ENCODE results near the gene ADRA2A.

Gene ADRA2A

GRCh38 chr10:111109501-111110242, 32.8 kb downstream of the ADRA2A start:
- no peak overlapping the region for H3K27ac ChIP-seq (replicated peaks)
- no peaks in the 10 kb centered on the region for H3K27me3 ChIP-seq (ENCODE audit: insufficient read depth, poor library complexity, severe bottlenecking)
- TF ChIP-seq GABPA (IDR thresholded peaks at IDR 0.05; ENCODE audit: low read depth) (no peak), SPI1 (IDR thresholded peaks at IDR 0.05; ENCODE audit: borderline replicate concordance, low read depth) (no peak), CTCF (IDR thresholded peaks at IDR 0.05; ENCODE audit: insufficient read depth, low read length) (no peak), POLR2AphosphoS5 (IDR thresholded peaks at IDR 0.05; ENCODE audit: low read depth) (no peak), REST (IDR thresholded peaks at IDR 0.05; ENCODE audit: insufficient replicate concordance, low read depth) (no peak)
- no peak overlapping the region for H3K4me3 ChIP-seq (replicated peaks; ENCODE audit: insufficient read depth, low read length)
- DNase-seq (ENCODE audit: low read depth in 1 of 2, low spot score in 1 of 2), result no peak

- no peak for DNase-seq (ENCODE audit: low read depth in 1 of 2, low spot score in 1 of 2)
- no peak overlapping the region for H3K27ac ChIP-seq (replicated peaks)
- no peak for TF ChIP-seq REST (IDR thresholded peaks at IDR 0.05; ENCODE audit: insufficient replicate concordance, low read depth)
- TF ChIP-seq POLR2AphosphoS5 (IDR thresholded peaks at IDR 0.05; ENCODE audit: low read depth), result no peak
- no peak for TF ChIP-seq CTCF (IDR thresholded peaks at IDR 0.05; ENCODE audit: insufficient read depth, low read length)
- no peak for TF ChIP-seq GABPA (IDR thresholded peaks at IDR 0.05; ENCODE audit: low read depth)
- TF ChIP-seq SPI1 (IDR thresholded peaks at IDR 0.05; ENCODE audit: borderline replicate concordance, low read depth), result no peak
Measured at GRCh38 chr10:111110771-111111170, 33.9 kb downstream of the ADRA2A start.

DNA sequence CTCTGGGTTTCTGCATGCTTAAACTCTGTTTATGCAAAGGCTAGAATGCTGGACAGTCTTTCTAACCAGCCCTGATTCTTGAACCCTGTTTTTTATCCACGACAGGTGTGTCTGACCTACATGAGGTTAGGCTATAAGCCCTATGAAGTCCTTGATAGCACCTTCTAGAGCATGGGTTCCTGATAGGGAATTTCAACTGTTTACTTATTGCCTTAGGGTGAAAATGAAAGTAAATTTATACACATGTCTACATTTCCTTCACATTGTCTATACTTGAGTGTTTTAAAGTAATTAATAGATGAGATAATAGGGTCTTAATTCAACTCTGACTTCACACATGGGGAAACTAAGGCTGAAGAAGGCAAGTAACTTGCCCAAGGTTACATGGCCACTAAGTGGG, 35.5 kb downstream of the ADRA2A start:
- Histone ChIP-seq H3K27me3 (ENCODE audit: insufficient read depth, poor library complexity, severe bottlenecking) (no peaks in the 10 kb centered on the region), H3K4me3 (replicated peaks; ENCODE audit: insufficient read depth, low read length) (no peak overlapping the region), H3K27ac (replicated peaks) (no peak overlapping the region)
- TF ChIP-seq POLR2AphosphoS5 (IDR thresholded peaks at IDR 0.05; ENCODE audit: low read depth), result no peak
- no peak for TF ChIP-seq CTCF (IDR thresholded peaks at IDR 0.05; ENCODE audit: insufficient read depth, low read length)
- TF ChIP-seq SPI1 (IDR thresholded peaks at IDR 0.05; ENCODE audit: borderline replicate concordance, low read depth), result no peak
- TF ChIP-seq GABPA (IDR thresholded peaks at IDR 0.05; ENCODE audit: low read depth), result no peak
- no peak for TF ChIP-seq REST (IDR thresholded peaks at IDR 0.05; ENCODE audit: insufficient replicate concordance, low read depth)
- DNase-seq (ENCODE audit: low read depth in 1 of 2, low spot score in 1 of 2), result no peak

More at GRCh38 chr10:111110771-111111170, 33.9 kb downstream of the ADRA2A start:
- Histone ChIP-seq H3K4me3 (replicated peaks; ENCODE audit: insufficient read depth, low read length) (no peak overlapping the region), H3K27me3 (ENCODE audit: insufficient read depth, poor library complexity, severe bottlenecking) (no peaks in the 10 kb centered on the region)
